Measurements from ENCODE around the gene SLC41A3.
"Not testable (repeated sequence)": the region's sequence is repeated elsewhere in the genome, so short reads cannot be mapped to it uniquely, and the experiment has no call there.

Gene SLC41A3

DNA sequence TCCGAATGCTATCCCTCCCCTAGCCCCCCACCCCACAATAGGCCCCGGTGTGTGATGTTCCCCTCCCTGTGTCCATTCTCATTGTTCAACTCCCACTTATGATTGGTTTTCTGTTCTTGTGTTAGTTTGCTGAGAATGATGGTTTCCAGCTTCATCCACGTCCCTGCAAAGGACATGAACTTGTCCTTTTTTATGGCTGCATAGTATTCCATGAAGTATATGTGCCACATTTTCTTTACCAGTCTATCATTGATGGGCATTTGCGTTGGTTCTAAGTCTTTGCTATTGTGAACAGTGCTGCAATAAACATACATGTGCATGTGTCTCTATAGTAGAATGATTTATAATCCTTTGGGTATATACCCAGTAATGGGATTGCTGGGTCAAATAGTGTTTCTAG lies 126.9 kb downstream of the SLC41A3 start:
- DNase-seq (ENCODE audit: low read depth), result not testable (repeated sequence)

Measured in CMK (cell line).